ENCODE measurements around the gene MACC1.
"Not testable (repeated sequence)": the region's sequence is repeated elsewhere in the genome, so short reads cannot be mapped to it uniquely, and the experiment has no call there.

The MACC1 gene

DNA sequence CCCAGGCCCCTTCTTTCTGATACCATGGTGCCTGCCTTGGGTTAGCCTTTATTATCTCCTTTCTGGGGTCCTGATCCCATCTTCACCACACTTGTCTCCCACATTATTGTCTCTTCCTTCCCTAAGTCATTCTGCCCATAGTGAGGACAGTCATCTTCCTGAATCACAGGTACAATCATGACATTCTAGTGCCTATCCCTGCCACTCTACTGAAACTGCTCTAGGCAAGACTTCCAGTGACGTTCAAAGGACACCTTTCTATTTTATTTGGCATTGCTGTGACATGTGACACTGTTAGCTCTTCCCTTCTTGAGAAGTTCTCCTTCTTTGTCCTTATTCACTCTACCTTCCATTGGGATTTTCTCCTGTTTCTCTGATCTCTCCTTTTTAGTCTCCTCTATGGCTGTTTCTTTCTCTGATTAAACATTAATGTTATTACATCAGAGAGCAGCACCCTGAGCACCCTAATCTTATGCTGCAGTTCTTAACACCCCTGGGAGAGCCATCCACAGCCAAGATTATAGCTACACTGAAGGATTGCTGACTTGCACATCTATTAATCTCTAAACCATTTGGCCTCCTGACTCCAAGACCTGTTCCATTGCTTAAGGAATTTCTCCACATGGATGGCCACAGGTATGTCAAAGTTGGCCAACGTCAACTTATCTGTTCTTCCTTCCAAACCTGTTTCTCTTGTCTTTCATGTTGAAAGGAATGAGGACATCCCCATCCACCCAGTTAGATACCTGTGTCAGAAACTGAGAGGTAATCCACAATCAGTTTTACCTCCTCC lies 10.9 kb downstream of the MACC1 start:
- DNase-seq, result no peak

DNA sequence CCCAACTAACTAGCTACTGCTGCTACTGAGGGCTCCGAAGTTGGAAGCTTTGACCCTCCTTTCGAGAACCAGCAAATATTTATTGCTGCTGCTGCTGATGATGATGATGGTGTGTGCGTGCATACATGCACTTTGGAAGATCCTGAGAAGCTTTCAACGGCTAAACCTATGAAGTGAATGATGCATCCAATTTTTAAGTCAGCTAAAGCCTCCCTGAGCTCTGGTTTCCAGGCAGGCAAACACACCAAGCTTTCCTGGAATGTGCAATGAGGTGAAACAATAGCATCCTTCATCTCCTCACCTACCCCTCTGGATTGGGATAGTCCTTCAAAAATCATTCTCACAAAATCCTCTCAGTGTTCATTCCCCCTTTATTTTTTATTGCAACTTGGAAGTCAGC lies 13.9 kb downstream of the MACC1 start:
- no peak for DNase-seq

DNA sequence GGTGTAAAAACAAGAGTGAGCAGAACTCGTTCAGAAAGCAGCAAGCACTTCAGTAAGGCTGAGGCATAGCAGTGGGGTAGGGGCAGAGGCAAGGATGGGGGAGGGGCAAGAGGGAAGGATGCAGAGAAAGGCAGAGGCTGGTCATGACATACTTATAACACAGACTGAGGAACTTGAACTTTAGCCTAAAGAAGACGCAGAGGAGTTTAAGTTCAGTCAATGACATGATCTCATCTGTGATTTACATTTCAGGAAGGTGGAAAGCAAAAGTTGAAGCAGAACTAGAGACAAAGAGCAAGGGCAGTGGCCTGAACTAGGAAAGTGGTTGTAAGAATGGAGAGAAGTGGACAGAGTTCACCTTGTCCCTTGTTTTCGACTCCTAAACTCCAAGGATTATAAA lies 15.8 kb downstream of the MACC1 start:
- no peak for DNase-seq

DNA sequence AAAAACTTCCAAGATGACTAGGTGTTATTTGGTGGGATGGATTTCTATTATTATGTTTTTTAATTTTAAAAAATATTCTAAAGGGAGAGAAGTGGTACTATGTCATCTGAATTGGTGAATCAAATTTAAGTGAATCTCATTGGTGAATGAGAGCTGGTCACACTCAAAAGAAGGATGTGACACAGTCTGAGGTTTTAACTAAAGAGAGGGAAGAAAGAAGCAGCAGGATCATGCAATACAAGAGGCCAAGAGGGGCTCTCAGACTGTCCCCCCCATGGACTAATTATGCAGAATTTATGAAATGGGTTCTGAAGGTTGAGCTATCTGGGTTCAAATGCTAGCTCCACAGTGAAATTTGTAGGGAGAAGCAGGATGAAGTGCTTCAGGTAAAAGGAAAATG lies 16.2 kb downstream of the MACC1 start:
- no peak for DNase-seq

DNA sequence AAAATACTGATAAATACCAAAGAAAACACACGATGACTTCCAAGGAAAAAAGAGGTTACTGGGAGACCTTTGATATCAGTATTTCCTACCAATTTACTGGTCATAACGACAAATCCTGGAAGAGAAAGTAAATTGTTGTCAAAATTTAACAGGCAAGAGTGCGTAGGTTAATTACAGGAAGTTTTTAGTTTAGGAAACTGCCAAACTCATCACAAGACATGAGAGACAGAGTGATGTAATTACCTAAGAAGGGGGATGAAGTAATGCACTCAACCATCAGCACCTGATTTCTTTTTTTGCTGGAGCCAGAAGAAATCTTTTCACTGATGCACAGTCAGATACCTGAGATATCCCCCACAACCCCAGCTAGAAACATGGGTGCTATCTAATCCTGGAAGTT lies 16.8 kb downstream of the MACC1 start:
- no peak for DNase-seq

DNA sequence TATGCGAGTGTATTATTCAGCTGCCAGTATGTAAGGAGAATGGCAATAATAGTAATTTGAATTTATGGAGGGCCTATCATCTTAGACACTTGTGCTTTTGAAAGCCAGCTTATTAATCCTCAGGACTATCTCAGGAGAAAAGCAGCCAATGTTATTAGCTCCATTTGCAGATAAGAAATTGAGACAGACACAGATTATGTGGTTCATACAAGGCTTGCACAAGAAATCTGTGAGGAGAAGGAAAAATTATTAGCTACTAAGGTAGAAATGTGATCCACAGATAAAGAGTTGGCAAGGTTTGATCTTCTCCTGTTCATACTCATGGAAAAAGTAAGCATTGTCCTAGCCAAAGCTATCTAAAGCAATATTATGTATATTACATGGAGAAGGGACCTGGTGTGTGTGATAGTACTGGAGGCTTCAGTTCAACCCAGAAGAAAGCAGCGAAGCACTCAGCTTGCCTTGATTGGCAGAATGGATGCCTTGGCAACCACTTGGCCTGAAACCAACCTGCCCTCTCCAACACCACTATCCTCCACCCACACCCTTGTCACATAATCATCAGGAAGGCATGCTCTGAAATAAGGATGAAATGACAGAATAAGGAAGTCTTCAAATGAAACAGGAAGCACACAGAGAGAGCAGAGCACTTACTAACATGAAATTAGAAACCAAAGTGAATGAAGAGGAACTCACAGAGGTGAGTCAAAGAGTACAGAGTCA lies 18.0 kb downstream of the MACC1 start:
- DNase-seq, result no peak

DNA sequence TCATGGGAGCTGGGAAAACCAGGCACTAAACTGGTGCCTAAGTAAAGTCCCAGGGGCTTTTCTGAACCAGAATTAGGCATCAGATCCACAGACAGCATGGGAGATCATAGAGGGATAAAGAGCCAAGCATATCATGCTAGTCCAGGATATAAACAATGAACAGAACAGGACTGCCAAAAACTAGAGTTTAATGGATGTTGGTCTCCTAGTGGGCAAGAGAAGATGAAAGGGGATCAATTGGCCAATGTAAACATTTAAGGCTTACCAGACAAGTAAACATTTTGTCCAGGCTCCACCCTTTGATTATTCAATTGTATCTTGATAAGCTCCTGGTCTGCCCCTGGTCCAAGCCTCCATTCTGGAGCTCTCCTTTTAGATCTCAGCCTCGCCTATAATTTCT lies 18.9 kb downstream of the MACC1 start:
- no peak for DNase-seq

DNA sequence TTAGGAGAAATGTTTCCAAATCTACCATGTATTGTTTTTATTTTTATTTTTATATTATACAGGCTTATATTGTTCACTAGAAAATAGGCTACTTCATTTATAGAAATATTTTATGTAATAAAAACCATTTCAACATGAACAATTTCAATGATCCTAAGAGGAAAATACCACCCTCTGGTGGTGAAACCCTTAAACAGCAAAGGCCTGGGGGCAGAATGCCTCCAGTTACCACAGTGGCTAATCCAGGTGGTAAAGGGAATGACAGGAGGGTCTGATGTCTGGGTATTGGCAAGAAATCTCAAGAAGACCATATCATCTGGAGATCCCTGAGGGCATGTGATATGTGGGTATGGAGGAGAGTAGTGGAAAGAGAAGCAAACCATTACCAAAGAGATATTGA lies 19.3 kb downstream of the MACC1 start:
- DNase-seq, result no peak

DNA sequence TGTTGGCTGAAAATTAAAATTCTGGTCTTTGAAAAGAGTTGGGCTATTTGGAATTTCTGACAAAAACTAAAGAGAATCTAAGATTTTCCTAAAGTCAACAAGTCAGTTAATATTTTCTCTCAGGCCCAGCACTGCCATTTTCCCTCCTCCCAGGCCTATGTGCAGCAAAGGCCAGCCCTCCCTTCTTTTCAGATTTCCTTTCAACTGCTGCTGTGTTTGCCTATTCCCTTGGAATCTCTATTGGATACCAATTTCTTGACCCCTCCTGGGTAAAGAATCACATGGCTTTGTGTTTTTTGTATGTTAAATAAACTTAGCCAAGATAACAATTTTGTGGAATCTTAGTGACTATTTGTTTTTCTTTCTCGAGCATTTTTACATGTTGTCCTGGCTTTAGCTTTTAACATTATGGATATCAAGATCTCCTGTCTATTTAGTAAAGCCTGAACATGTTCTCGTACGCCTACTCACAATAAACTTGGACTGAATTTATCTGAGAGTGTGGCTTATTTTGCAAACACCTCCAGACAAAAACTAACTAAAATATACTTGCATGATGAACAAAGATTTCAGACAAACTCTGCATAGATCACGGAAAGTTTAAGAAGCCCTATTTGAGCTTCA lies 19.9 kb downstream of the MACC1 start:
- no peak for DNase-seq

DNA sequence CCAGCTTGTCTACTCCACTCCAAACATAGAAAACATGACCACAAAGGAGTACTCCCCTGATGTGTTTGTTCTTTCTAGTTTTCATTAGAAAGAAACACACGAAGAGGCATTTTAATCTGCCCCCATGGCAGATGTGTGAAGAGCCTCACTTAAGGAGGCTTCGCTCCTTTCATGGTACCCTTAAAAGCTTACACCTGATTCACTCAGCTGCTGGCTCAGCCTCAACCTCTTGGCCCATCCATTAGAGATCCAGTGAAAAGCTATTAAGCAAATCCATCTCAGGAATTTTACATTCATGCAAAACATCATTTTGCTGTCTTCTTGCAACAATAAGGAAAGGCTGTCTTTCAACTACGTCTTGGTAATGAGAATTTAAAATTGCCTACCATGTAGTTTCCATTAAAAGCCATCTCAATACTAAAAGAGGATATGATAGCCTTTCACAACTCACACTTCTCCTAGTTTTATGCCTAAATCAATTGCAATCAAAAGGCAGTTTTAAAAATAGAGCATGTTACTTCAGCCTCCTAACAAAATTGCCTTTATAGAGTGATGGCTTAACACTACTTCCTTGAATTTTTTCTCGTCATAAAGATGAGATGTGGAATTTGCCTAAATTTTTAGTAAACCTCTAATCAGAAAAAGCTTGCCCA lies 22.7 kb downstream of the MACC1 start:
- DNase-seq, result peak; percentile 49

DNA sequence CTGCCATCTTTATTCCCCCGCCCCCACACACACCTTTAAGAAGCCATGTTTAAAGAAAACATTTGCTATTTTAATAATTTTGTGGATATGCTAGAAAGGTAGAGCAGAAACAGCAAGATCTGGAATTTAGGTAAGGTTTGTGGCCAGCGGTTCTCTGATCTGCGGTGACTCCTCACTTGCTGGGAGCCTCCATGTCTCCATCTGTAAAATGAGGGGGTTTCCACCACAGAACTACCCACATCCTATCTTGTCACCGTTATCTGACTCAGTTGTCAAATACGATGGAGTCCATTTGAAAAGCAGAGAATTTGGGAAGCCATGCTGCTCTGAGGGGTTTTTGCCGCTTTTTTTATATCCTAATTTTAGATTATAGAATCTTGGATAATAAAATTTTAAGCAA lies 23.3 kb downstream of the MACC1 start:
- DNase-seq, result no peak

DNA sequence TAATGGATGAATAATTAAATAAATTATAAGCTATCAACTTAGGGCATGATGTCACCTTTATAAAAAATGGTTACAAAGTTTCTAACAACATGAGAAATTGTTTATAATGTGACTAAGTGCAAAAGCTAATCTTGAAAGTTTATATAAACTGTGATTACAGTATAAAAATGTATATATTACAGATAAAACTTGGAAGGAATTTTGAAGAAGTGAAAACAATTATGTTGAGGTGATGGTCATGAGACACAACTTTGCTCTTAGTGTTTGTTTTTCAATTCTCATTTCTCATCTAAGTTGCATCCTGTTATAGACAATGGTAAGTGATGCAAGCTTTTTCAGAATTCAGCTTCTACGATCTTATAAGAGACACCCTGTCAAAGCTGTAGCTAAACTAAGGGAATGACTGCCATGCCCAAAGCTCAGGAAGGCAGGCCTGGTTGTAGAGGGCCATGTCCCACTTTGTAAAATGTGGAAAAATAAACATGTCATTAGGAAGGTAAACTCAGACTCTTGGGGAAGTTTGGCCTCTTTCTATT lies 23.9 kb downstream of the MACC1 start:
- no peak for DNase-seq

DNA sequence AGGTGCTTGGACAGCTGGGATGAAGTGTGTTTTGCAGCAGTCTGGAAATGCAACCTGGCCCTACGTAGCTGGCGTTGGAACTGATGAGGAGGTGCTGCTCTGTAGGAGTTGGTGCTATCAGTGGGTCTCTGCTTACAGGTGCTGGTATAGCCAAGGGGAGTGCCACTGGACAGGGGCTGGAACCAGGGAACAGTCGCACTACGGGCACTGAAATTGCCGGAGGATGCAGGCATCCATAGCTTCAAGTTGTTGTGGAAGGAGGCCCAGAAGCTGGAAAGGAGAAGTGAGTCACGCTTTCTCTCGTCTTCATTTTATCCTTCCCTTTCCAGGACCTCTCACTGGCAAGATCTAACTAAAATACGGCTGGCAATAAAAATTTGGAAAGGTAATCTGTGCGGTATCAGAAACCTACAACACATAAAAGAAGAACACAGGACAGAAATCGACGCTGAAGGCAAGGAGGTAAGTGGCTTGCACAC lies 25.8 kb downstream of the MACC1 start:
- no peak for DNase-seq

DNA sequence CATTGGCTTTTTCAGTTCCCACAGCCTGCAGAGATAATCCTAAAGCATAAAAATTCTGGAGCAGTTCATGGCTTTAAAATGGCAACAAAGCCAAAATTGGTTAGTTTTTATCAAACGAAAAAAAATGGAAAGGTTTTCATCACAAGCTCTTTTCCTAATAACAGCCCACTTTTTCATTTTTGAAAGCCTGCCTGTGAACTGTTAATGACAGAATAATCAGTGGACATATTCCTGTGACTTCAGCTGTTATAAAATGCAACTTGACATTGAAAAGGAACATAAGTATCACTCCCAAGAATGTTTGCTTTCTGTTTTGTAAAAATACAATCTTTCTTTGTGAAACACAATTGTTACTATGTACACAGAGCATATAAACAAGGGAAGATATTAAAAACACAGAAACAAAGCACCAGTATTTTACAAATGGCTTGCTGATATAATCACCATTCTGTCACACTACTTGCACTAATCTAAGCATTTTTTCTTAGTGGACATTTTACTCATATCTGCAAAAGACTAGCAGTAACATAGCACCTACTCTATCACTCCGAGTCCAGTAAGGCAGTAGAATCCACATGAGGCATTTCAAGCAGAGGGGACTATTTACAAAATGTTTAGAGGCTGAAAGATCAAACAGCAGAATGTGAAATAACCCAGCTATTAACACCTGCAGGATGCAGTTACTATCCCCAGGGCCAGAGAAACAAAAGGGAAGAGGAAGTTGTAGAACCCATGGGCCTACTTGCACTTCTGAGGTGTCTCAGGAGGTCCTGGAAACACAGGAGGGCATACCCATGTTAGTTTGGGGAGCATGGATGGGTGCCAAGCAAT lies 26.4 kb downstream of the MACC1 start:
- DNase-seq, result no peak

DNA sequence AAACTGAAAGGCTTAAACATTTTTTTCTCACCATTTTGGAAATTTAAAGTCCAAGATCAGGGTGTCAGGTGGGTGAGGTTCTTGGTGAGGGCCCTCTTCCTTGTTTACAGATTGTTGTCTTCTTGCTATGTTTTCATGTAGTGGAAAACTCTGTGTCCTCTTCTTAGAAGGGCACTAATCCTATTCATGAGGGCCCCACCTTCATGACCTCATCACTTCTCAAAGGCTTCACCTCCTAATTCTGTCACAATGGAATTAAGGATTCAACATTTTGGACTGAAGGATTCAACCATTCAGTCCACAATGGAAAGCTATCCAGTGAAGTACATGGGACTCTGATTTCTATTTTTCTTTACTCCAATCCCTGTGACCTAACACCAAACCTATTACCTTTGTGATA lies 27.3 kb downstream of the MACC1 start:
- DNase-seq, result no peak

DNA sequence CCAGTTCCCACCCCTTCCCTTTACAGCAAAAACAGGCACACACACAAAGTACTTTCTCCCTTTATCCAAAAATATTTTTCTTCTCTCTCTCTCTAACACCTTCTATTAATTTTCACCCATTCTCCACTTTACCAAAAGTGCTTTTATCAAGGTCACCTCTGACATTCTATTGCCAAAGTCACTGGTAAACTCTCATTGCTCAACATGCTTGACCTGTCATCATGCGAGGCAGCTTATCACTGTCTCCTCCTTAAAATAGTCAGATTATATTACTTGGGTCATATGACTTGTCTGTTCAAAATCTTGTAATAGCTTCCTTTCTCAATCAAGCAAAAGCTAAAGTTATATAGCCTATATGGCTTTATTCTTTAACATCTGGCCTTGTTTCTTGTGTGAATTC lies 28.6 kb downstream of the MACC1 start:
- no peak for DNase-seq

DNA sequence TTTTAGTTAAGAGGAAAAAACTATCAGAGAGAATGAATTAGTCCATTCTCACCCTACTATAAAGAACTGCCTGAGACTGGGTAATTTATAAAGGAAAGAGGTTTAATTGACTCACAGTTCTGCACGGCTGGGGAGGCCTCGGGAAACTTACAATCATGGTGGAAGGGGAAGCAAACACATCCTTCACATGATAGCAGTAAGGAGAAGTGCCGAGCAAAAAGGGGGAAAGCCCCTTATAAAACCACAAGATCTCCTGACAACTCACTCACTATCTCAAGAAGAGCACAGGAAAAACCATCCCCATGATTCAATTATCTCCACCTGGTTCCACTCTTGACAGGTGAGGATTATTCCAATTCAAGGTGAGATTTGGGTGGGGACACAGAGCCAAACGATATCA lies 29.3 kb downstream of the MACC1 start:
- DNase-seq, result not testable (repeated sequence)

DNA sequence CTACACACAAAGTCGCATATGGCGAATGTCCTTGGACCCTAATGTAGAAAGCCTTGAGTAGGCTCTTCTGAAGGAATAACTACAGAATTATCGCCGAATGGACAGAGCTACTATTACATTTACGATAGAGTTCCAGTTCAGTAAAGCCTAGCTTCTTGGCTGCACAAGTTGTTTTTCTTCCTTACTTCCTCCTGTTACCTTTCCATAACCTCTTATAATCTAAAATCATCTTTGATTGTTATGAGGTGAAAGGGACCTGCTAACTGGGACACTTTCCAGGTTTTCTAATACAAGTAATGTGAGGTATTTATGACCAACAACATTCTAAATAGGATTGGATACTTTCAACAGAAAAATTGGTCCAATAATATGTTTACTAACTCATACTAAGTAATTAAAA lies 31.2 kb downstream of the MACC1 start:
- no peak for DNase-seq

DNA sequence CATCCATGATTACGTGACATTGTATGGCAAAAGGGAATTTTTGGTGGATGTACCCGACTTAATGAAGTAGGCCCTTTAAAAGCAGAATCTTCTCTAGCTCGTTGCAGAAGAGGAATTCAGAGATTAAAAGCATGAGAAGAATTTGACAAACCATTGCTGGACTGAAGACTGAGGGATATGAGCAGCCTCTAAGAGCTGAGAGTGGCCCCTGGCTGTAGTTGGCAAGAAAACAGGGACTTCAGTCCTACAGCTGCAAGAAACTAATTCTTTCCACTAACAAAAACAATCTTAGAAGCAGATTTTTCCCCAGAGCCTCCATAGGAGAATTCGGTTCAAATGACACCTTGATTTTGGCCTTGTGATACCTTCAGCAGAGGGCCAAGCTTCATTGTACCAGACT lies 34.1 kb downstream of the MACC1 start:
- no peak for DNase-seq

DNA sequence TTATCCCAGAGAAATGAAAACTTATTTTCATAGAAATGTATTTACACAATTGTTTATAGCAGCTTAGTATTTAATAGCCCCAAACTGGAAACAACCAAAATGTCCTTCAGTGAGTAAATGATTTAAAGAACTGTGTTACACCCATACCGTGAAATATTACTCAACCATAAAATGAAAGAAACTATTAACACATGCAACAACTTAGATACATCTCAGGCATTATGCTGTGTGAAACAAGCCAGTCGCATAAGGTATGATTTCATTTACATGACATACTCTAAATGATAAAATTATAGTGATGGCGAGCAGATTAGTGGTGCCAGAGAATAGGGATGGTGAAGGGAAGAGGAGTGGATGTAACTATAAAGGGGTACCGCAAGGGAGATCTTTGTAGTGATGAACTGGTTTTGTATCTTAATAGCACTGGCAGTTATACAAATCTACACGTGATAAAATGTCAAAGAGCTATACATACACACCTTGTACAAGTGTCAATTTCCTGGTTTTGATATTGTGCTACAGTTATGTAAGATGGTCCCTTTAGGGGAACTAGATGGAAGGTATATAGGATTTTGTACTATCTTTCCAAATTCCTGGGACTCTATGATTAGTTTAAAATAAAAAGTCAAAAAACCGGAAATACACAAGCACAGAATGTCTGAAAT lies 40.5 kb downstream of the MACC1 start:
- DNase-seq, result no peak

DNA sequence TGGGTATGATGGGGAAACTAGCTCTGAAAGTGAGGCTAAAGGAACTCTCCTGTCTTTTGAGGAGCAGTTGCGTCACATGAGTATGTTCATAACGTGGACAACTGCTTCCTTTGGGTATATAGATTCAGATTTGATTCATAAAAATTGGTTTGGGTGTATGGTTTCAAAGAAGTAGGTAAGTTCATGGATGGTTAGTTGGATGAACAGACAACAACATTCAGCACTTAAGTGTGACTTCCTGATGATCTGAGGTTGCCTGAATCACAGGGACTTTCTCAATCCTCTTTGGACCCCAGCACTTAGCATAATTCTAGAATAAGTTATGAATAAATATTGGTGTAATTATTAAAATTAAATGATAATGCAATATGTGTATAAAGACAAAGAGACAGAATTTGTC lies 43.4 kb downstream of the MACC1 start:
- DNase-seq, result no peak
